ENCODE measurements around the gene STARD10.
"Not testable (repeated sequence)": the region's sequence is repeated elsewhere in the genome, so short reads cannot be mapped to it uniquely, and the experiment has no call there.

The STARD10 gene

GRCh38 chr11:72828081-72828567 is 34.3 kb upstream of the STARD10 start:
- POLR2A ChIA-PET, result no interaction called here
- CTCF ChIA-PET, result interaction anchor here (1.0 to 11.3 kb wide), 13 partner anchors 9 to 417 kb away, joined by 3 to 324 read pairs (median 5); no protein-coding TSS in a partner anchor
- no peak for TF ChIP-seq CTCF (IDR thresholded peaks at IDR 0.05; ENCODE audit: insufficient read depth, low read length, missing control alignments)
- H3K4me3 ChIP-seq (ENCODE audit: low read depth, low read length), result no peak overlapping the region
- no peak for DNase-seq (ENCODE audit: low read depth, low spot score)

- POLR2A ChIA-PET; H3K4me3 ChIP-seq (ENCODE audit: low read depth, low read length); DNase-seq (ENCODE audit: low read depth, low spot score): not testable (repeated sequence)
- CTCF ChIA-PET, result interaction anchor here (1.0 to 11.3 kb wide), 12 partner anchors 8 to 417 kb away, joined by 3 to 324 read pairs (median 6); no protein-coding TSS in a partner anchor
These were observed 33.8 kb upstream of the STARD10 start for GRCh38 chr11:72827656-72828055.

GRCh38 chr11:72826942-72827480 is 33.2 kb upstream of the STARD10 start:
- ChIA-PET POLR2A (no interaction called here), CTCF (interaction anchor here (1.0 to 11.3 kb wide), 9 partner anchors 13 to 418 kb away, joined by 3 to 324 read pairs (median 6); no protein-coding TSS in a partner anchor)
- TF ChIP-seq CTCF (IDR thresholded peaks at IDR 0.05; ENCODE audit: insufficient read depth, low read length, missing control alignments), result no peak
- no peak overlapping the region for H3K4me3 ChIP-seq (ENCODE audit: low read depth, low read length)
- DNase-seq (ENCODE audit: low read depth, low spot score), result no peak

GRCh38 chr11:72826191-72826941 is 32.5 kb upstream of the STARD10 start:
- ChIA-PET POLR2A (no interaction called here), CTCF (interaction anchor here (0.6 to 7.0 kb wide), 7 partner anchors 13 to 419 kb away, joined by 3 to 60 read pairs (median 4); no protein-coding TSS in a partner anchor)
- no peak for TF ChIP-seq CTCF (IDR thresholded peaks at IDR 0.05; ENCODE audit: insufficient read depth, low read length, missing control alignments)
- H3K4me3 ChIP-seq (ENCODE audit: low read depth, low read length), result no peak overlapping the region
- no peak for DNase-seq (ENCODE audit: low read depth, low spot score)

GRCh38 chr11:72825661-72826060 is 31.8 kb upstream of the STARD10 start:
- DNase-seq (ENCODE audit: low read depth, low spot score), result no peak
- H3K4me3 ChIP-seq (ENCODE audit: low read depth, low read length), result no peak overlapping the region
- ChIA-PET CTCF (interaction anchor here (0.6 to 7.0 kb wide), 6 partner anchors 12 to 432 kb away, joined by 3 to 60 read pairs (median 4); no protein-coding TSS in a partner anchor), POLR2A (interaction anchor here (1.6 kb wide), 1 partner anchor 103 kb away, joined by 4 read pairs; no protein-coding TSS in a partner anchor)
- TF ChIP-seq CTCF (IDR thresholded peaks at IDR 0.05; ENCODE audit: insufficient read depth, low read length, missing control alignments), result no peak

GRCh38 chr11:72824811-72825505 is 31.1 kb upstream of the STARD10 start:
- ChIA-PET CTCF (interaction anchor here (0.6 to 7.0 kb wide), 6 partner anchors 65 to 433 kb away, joined by 3 to 60 read pairs (median 8); no protein-coding TSS in a partner anchor), POLR2A (interaction anchor here (1.6 kb wide), 1 partner anchor 103 kb away, joined by 4 read pairs; no protein-coding TSS in a partner anchor)
- TF ChIP-seq CTCF (IDR thresholded peaks at IDR 0.05; ENCODE audit: insufficient read depth, low read length, missing control alignments), result no peak
- no peak overlapping the region for H3K4me3 ChIP-seq (ENCODE audit: low read depth, low read length)
- no peak for DNase-seq (ENCODE audit: low read depth, low spot score)
